HG02798 (cell line): Measurements from ENCODE around the gene TRIM47.

Experiments
- ATAC-seq: cut with Tn5 transposase; IDR thresholded peaks from one replicate; pipeline ENCODE4 v1.9.1; 2021; ENCODE audit warnings: mild to moderate bottlenecking; ENCODE audit not compliant: unreplicated experiment, poor library complexity

Gene TRIM47

DNA sequence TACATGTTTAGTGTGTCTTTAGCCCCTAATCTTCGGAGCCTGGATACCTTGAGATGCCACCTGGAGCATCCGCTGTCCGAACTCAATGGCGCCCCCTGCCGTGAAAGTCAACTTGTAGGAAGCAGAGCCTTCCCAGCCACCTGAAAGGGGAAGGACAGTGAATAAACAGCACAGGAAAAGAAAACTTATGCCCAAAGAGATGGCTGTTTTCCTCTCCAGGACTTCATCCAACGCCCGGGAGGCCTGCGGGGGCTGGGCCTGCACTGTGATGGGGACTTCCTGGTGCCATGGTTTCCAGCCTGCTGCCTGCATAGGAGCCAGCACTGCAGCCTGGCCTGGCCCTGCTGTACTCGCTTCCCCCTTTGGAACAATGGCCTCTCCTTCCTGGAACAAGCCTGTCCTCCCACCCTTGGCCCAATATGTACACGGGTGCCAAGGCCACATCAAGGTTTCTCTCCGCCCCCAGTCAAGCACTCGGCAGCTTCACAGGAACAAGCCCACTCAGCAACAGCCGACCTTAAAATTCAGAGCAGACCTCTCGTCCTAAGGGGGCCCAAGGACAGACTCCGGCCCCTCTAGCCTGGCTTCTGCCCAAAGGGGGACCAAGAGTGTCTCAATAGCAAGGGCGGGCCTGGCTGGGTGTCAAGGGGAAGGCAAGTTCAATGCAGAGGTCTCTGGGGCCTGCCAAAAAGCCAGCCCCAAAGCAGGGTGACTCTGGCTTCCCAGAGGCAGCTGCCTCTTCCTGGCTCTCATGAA, 29.7 kb downstream of the TRIM47 start:
- ATAC-seq = no peak

DNA sequence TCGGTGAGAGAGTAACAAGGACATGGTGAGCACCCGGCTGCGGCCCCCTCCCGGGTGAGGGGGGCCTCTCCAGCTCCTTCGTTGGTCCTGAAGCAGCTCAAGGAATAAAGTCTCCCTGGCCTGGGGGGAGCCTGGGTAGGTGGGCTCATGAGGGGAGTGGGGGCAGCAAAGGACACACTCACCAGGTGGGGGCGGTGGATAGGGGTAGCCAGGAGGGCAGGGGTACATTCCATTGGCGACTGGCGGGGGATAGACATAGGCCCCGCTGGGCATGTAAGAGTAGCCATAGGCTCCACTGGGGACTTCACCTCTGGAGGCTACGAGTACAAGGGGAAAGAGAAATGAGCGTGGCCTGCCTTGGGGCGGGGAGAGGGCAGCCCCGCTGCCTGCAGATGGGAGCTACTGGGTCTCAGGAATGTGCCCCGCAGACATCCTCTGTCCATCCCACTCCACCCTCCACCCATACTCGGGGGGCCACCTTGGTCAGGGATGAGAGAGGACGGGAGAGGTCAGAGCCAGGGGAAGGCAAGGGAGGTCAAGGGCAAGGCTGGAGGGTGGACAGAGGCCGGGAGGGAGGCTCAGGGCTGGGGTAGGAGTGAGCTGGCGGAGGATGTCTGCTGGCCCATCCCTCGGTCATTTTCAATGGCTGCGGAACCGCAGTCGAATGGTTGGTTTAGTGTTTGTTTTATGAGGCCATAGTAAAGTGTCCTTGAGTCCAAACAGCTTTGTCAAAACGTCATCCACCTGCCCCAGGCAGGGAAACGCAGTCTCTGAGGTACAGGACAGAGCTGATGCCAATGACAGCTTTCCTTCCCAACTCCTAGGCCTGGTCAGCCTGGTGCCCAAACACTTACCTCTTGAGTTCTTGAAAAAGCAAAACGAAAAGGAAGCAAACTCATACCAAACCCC, 30.5 kb downstream of the TRIM47 start:
- ATAC-seq = no peak

DNA sequence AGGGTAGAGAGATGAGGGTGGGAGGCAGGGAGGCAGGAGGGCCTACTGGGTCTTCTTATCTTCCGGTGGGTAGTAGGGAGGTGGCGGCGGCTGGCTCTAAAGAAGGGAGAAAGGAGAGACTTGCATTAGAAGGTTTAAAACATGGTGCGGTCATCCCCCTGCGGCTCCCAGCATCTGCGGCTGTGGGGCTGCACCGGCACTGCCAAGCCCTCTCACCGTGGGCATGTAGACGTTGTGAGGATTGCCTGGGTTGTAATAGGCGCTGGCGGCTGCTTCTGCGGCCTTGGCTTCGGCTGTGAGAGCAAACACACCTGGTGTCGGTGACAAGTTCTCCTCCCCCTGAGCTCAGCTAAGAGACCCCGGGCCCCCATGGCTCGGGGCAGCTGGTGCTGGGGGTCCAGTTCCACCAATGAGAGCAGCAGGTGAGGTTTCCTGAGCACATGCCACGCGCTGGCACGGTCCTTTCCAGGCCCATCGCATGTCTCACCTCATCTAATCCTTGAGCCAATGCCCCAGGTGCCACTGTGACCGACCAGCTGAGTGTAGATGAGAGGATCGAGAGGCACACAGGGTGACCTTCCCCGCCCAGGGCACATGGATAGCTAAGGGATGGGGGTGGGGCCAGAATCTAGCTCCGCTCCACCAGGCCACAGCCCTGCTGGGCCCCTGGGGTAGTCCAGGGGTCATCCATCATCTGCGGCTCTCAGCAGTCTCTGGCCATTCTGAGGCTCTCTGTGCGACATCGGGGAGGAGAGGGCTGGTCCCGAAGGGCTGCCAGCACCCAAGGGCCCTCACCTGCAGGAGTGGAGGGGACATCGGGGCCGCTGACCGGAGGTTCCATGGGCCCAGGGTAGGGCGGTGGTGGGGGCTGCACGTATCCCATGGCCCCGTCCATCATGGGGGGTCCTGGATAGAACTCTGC, 31.4 kb downstream of the TRIM47 start:
- no peak for ATAC-seq

DNA sequence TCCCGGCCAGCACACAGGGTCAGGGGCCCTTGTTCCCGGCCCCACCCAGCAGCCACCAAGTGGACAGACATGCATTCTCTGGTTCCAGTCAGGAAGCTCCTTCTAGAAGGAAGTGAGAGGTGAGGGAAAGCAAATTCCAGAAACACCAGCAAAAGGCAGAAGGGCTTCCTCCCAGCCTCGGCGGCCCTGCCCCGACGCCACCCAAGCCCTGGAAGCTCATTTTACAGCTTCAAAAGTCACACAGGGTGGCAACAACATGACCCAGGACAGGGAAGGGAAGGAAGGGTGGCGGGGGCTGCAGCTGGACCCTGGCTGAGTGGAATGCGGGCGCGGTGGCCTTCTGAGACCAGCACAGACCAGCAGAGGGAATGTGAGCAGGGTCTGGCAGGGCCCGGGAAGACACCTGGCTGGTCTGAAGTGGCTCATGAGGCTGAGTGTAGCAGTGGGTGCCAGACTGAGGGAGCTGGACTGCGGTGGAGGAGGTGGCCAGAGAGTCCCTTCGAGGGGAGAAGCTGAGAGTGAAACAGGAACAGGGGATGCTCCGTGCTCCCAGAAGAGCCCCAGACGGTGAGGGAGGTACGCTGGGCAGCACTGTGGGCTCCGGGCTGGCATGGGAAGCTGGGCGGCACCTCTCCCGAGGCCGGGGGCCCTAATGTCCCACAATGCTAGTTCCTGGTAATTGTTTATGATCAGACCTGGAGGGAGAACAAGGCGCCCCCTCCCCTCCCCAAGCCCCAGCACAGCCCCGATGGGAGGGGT, 32.3 kb downstream of the TRIM47 start:
- ATAC-seq = no peak

DNA sequence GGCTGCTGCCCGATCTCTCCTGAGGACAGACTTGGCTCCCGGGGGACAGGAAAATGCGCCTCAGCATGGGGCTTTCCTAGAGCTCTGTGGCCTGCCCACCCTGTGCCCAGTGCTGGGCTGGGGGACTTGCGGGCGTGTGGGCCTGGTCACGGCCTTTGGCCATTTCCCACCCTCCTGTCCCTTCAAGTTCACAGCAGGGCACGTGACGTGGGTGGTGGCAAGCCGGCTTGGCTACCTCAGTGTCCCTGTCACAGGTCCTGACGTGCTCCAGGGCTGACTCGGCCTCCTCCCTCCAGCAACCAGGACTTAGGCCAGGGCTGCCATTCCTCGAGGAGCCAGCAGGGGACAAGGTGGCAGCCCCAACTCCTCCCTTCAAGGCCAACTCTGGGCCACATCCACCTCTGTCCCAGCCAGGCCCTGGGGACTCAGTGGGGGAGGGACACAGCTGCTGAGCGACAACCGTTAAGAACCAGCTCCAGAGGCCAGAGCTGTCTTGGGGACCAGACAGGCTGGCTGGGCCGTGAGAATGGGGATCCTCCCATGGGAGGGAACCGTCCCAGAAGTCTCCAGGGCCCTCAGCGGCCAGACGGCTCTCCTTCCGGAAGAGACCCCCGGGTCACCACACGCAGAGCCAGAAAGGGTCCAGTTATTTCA, 33.2 kb downstream of the TRIM47 start:
- ATAC-seq = peak; percentile 82

DNA sequence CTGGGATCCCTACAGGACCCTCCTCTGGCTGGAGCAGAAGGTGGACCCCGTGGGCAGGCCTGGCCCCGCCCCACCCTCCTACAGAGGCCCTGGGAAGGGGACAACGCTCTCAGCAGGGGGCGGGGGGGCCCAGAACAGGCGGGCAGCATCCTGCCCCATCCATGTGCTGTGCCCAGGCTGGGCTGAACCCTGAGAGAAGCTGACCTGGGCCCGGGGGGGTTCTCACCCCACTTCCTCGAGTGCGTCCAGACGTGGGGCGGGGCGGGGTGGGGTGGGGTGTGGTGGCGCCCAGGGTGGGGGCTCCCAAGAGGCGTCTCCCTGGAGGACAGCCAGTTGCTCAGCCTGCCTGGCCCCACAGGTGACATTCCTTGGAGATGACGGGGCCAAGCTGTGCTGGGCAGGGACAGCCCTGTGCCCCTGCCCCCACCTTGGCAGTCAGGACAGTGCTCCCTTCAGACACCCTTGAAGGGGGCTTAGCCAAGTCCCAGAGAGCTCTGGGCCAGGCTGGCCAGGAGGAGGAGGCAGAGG, 33.8 kb downstream of the TRIM47 start:
- no peak for ATAC-seq

DNA sequence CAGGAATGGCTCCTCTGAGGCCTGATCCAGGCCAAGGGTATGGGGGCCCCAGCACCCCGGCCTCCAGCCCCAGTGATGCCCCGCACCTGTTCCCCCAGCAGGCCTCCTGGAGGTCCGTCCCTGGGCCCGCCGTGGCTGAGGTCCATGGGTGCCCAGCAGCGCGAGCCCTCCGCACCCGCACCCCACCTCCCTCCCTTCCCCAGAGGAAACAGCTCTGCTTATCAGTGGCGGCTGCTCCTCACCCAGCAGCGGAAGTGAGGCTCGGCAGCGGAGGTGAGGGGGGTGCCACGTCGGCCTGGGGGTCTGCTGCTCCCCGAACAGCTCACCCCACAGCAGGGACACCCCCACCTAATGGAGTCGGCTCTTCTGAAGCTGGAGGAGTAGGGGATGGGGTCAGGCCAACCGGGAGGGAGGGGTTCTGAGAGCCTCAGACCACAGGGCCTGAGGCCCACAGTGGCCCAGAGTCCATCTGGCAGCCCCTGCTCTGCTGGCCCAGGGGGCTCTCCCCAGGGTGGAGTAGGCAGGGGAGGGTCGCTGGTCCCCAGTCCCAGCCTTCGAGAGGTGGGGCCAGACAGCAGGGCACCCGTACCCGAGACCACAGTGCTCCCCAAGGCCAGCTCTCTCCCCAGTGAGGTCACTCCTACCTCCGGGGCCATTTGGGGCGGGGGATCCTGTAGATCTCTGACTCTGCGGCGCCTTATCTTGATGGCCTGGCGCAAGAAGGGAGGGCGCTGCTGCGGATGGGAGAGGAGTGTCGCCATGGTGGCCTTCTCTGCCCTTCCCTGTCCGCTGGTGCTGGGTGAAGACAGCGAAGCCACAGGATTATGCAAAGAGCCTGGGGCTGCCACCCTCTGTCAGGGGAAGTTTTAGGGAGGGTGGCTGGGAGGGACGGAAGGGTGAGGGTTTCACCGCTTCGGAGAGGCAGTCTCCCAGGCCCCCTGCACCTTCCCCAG, 34.5 kb downstream of the TRIM47 start, which contains the start of gene UNC13D:
Gene UNC13D (minus strand): TSS at position 828 of the 953 bp plus-strand sequence. CDS start 67 bp downstream, at position 761.
- peak; percentile 20 for ATAC-seq

DNA sequence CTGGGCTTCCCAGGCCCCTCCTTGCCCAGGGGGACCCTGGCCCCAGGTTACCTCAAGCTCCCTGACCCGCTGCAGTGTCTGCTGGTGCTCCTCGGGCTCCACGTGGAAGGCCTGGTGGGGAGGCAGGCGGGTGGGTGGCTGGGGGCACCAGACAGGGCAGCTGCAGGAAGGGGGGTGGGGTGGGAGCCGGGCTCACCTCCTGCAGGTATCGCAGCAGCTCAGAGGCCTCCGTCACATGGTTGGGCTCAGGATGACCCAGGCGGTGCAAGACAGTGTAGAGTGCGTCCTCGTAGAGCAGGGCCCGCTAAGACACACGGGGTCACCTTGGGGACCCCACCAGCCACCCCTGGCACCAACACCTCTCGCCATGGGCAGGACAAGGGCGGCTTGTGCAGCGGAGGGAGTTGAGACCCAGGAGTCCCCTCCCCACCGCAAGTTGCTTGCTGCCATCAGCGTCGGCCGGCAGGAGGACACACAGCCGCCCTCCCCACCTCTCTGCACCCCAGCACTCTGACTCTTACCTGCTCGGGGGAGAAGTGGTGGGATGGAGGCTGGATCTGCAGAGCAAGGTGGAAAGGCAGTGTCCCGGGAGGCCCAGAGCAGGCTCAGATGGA, 35.3 kb downstream of the TRIM47 start:
- ATAC-seq = no peak

DNA sequence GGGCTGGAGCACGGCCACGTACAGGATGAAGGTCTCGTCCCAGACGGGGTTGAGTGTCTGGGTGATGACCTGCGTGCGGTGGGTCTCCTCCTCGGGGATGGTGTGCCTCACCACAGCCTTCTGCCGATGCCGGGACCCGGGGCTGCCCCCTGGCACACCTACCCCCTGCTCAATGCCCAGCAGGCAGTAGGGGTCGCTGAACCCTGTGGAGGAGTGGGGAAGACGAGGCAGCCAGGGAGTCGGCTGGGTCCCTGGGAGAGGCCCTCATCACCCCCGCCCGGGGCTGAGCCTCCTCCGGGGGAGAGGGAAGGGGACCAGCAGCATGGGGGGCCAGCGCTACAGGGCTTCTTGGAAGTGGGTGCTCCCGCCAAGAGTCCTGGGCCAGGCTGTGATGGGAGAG, 36.0 kb downstream of the TRIM47 start:
- no peak for ATAC-seq

DNA sequence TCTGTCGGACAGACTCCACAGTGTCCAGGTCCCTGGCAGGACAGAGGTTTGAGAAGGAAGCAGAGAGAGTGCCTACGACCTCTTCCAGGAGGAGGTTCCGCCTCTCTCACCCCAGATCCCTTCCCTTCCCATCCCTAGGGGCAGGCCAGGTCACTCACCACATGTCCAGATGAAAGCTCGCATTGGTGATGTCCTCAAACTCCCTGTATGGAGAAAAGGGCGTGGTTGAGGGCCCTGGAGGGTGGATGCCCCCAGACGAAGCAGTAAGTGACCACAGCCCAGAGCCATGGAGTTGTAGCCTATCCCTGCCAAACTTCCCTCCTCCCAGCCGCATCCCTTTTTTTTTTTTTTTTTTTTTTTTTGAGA, 37.6 kb downstream of the TRIM47 start:
- ATAC-seq = no peak

DNA sequence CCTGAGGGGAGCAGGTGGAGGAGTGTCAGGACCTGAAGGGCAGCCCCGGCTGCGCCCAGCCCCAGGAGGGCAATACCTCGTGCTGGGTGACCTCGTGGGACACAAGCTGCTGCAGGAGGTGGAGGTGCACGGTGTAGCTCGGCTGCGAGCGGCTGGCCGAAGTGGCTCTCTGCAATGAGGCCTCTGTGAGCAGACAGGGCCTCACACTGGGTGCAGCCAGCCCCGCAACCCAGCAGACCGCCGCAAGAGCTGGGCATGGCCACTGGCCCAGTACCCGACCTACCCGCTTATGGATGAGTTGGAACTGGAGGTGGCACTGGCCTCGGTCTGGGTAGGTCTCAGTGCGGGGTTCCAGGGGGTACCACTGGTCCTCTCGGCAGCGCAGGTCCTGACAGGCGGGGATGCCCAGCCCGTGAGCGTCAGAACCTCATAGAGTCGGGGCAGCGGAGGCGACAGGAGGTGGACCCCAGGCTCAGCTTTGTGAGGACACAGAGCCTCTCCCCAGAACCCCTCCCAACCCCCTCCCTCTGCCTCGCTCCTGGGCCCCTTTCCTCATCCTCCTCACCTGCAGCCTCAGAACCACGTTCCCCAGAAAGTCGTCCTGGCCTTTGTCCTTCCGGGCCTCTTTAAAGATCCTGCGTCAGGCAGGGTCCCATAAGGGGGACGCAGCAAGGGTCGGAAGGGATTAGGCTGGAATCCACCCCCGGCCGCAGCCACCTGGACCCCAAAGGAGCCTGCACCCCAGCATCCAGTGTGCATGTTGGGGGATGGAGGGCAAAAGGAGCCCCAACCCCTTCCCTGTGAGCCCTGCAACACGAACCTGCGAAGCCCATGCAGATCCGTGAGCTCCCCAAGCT, 38.2 kb downstream of the TRIM47 start:
- ATAC-seq = no peak

DNA sequence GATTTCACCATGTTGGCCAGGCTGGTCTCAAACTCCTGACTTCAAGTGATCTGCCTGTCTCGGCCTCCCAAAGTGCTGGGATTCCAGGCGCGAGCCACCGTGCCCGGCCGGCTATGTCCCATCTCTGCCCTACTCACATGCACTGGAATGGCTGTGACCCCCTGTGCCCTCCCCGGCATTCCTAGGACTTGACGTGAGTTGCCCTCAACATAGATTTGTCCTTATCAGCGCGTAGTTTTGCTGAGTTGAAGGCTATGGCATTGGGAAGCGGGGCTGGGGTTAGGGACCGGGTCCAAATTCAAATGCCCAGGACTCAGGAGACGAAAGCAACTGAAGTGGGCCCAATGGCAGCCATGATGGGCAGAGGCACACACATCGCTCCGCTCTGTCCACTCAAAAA, 40.0 kb downstream of the TRIM47 start:
- ATAC-seq = no peak

DNA sequence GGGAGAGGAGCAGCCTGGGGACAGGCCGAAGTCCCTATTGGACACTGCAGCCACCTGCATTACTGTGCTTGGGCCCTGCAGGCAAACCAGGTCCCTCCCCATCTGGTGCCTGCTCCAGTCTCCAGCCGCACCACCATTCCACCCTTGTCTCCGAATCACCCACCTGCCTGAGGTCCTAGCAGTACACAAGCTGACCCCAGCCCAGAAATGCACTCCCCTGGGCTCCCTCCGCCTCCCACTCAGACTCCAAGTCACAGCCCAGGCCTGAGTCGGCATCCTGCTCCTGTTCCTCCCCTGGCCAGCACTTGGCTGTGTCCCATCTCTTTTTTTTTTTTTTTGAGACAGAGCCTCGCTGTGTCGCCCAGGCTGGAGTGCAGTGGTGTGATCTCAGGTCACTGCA, 40.5 kb downstream of the TRIM47 start:
- no peak for ATAC-seq

DNA sequence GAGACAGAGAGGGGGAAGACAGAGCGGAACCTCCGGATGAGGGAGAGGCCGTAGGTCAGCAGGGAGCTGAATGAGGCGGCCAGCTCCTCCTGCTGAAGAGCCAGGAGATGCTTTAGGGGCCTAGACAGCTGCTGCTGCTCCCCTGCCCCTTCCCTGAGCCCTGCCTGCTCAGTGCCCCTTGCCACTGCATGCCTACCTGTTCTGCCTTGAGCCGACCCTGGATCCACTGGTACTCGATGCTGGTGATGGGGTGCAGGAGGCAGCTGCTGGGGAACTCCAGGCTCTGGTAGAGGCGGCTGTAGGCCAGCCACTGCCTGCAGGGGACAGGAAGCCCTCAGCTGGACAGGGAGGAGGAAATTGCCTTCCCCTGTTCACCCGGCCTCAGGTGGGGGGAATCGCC, 41.8 kb downstream of the TRIM47 start:
- no peak for ATAC-seq

DNA sequence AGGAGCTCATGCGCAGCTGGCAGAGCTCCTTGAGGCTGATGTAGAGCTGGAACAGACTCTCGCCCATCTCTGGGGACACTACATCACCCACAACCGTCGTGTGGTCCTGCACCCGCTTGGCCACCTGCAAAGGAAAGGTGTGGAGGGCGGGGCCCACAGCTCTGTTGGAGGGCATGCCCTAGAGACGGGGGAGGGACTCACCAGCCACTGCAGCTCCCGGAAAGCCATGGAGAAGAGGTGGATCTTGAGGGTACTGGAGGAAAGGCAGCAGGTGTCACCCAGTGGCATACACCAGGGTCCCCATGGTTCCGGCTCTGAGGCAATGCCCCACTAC, 42.8 kb downstream of the TRIM47 start:
- no peak for ATAC-seq

DNA sequence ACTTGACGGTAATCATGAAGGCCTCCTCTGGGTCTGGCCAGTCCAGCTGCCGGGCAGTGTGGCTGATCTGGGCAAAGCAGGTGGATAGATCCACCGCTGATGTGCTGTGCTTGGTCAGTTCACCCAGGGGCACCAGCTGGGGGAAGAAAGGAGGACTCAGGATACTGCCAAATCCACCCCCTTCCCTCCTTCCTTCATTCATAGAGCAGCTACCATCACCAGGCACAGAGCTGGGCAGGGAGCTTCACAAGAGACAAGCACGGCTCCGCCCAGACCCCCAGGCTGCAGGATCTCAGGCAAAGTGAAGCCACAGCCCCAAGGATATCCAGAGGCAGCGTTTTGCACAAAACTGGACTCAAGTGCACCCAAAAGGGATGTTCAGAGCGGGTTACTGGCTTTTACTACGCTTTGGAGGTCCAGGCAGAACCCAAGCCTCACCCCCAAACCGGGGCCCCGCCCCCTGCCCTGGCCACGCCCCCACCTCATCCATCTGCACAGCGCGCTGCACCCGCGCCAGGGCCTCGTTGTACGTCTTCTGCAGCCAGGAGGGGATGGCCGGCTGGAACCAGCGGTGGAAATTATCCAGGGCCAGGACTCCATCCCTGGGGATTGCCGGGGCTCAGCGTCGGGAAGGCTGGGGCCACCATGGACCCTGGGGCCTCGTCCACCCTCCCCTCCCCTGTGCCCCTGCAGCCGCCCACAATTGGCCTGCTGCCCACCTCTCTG, 43.3 kb downstream of the TRIM47 start:
- no peak for ATAC-seq
